Esophagus muscularis mucosa (tissue), 4 donors: Measurements from ENCODE around the gene PLCXD3. TPM values are rescaled to one million over a fixed set of nuclear protein-coding genes. Genes with fewer than 3 reads are reported as not detected.

Source experiments
- DNase-seq: peaks from one replicate; pipeline ENCODE4 v3.0.0-alpha.2; 2017; ENCODE audit errors: extremely low spot score
- H3K27ac ChIP-seq, 4 donors: fragments of 200-600 bp; sonication (generic); replicated peaks in 1 of 4; 1 replicate in 3 of 4; 2 replicates in 1 of 4; pipeline ENCODE4 v1.5.1; 2016 to 2019; ENCODE audit warnings: mild to moderate bottlenecking in 1 of 4
- H3K27me3 ChIP-seq, 4 donors: fragments of 200-600 bp; sonication (generic); one replicate each; pipeline versions ENCODE4 v1.5.1 to v1.6.0; 2016 to 2019
- H3K36me3 ChIP-seq, 4 donors: fragments of 200-600 bp; sonication (generic); one replicate each; pipeline ENCODE4 v1.5.1; 2016 to 2019
- H3K4me1 ChIP-seq, 4 donors: fragments of 200-600 bp; sonication (generic); one replicate each; pipeline ENCODE4 v1.5.1; 2016 to 2019
- H3K4me3 ChIP-seq, 4 donors: fragments of 200-600 bp; sonication (generic); 1 replicate in 2 of 4; 2 replicates in 2 of 4; pipeline ENCODE4 v1.5.1; 2016 to 2019; ENCODE audit warnings: mild to moderate bottlenecking in 4 of 4, moderate library complexity in 1 of 4
- H3K9me3 ChIP-seq, 4 donors: fragments of 200-600 bp; sonication (generic); 1 replicate in 3 of 4; 2 replicates in 1 of 4; pipeline ENCODE4 v1.5.1; 2016 to 2019
- EP300 ChIP-seq: sonication (generic); formaldehyde crosslinking; IDR thresholded peaks from one replicate; pipeline ENCODE4 v1.6.1; 2017; ENCODE audit warnings: antibody characterized with exemption
- POLR2A ChIP-seq: fragments of 450-650 bp; IDR thresholded peaks from one replicate; pipeline ENCODE4 v1.6.1; 2017; ENCODE audit warnings: antibody characterized with exemption, moderate library complexity, mild to moderate bottlenecking, low read depth
- POLR2AphosphoS5 ChIP-seq, 2 donors: sonication (generic); formaldehyde crosslinking; IDR thresholded peaks; one replicate each; pipeline ENCODE4 v1.6.1; 2017; ENCODE audit warnings: antibody characterized with exemption in 2 of 2
- WGBS: methylation state at CpG from one replicate; pipeline ENCODE4 v1.1.5; 2018; 5-methylcytosine and 5-hydroxymethylcytosine counted together
- intact Hi-C: fragments of 100-400 bp; cut with DNase I; formaldehyde crosslinking; loops from one replicate; pipeline ENCODE4 v1.15.1; 2023
- total RNA-seq, 4 donors: library from RNA; depleted of rRNA; stranded (reverse); fragments of >200 nt; gene quantifications; one replicate each; pipeline versions ENCODE4 v1.1.0 to v1.2.1, GENCODE V29; 2016
- TF ChIP-seq, protein P1 (sequence below), 3 experiments: fragments of 200-600 bp in 2 of 3; fragments of 450-650 bp in 1 of 3; sonication (generic) in 2 of 3; IDR thresholded peaks; one replicate each; pipeline ENCODE4 v1.5.1; 2017 to 2019; ENCODE audit warnings: antibody characterized with exemption in 3 of 3, mild to moderate bottlenecking in 2 of 3, moderate library complexity in 1 of 3

Gene PLCXD3
- total RNA-seq, 4 donors from 2014 or later, result 1.1 to 3.0 (median 2.0) TPM

DNA sequence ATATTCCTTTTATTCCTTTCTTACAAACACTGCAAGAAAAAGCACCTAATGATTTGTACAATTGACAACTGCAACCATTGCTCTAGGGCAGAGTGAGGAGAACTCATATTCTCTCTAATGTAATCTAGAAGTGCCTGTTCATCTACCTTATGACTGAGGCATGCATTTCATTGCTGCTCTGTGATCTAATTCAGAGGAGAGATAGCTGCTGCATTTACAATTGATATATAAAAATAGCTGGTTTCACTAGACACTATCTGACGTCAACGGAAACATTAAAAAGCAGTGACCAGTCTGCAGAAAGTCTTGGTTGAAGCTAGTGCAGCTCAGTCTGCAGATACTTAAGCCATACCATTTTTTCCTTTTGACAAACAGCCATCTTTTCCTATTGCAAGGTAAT, 224.2 kb downstream of the PLCXD3 start:
- Histone ChIP-seq H3K4me3 (no peak overlapping the region), H3K9me3 (no peaks in the 10 kb centered on the region), H3K4me1 (no peaks in the 10 kb centered on the region), H3K27ac (no peak overlapping the region), H3K27me3 (no peaks in the 10 kb centered on the region), H3K36me3 (no peaks in the 10 kb centered on the region)
- intact Hi-C loops, result no loop called here
- DNase-seq, result no peak
- TF ChIP-seq, protein P1, sequence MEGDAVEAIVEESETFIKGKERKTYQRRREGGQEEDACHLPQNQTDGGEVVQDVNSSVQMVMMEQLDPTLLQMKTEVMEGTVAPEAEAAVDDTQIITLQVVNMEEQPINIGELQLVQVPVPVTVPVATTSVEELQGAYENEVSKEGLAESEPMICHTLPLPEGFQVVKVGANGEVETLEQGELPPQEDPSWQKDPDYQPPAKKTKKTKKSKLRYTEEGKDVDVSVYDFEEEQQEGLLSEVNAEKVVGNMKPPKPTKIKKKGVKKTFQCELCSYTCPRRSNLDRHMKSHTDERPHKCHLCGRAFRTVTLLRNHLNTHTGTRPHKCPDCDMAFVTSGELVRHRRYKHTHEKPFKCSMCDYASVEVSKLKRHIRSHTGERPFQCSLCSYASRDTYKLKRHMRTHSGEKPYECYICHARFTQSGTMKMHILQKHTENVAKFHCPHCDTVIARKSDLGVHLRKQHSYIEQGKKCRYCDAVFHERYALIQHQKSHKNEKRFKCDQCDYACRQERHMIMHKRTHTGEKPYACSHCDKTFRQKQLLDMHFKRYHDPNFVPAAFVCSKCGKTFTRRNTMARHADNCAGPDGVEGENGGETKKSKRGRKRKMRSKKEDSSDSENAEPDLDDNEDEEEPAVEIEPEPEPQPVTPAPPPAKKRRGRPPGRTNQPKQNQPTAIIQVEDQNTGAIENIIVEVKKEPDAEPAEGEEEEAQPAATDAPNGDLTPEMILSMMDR (IDR thresholded peaks at IDR 0.05), result no peak
- TF ChIP-seq POLR2AphosphoS5 (IDR thresholded peaks at IDR 0.05) (no peak), EP300 (no peak), POLR2A (no peak)
- 85% methylated on average over 2 of the region's 2 CpGs for WGBS

- TF ChIP-seq, protein P1 (IDR thresholded peaks at IDR 0.05), result no peak
- TF ChIP-seq POLR2A (no peak), POLR2AphosphoS5 (IDR thresholded peaks at IDR 0.05) (no peak), EP300 (no peak)
- intact Hi-C loops, result no loop called here
- WGBS, result 84% methylated on average over 2 of the region's 2 CpGs
- Histone ChIP-seq H3K27me3 (no peaks in the 10 kb centered on the region), H3K9me3 (no peaks in the 10 kb centered on the region), H3K27ac (no peak overlapping the region), H3K4me3 (no peak overlapping the region), H3K36me3 (no peaks in the 10 kb centered on the region), H3K4me1 (no peaks in the 10 kb centered on the region)
- no peak for DNase-seq
These were observed 225.5 kb downstream of the PLCXD3 start for GRCh38 chr5:41284938-41285337.

GRCh38 chr5:41281215-41281810, 229.1 kb downstream of the PLCXD3 start:
- H3K27me3 ChIP-seq, result no peaks in the 10 kb centered on the region
- H3K9me3 ChIP-seq, result no peaks in the 10 kb centered on the region
- no peak overlapping the region for H3K27ac ChIP-seq
- DNase-seq, result no peak
- intact Hi-C loops, result no loop called here
- TF ChIP-seq POLR2A, result no peak
- TF ChIP-seq EP300, result no peak
- TF ChIP-seq, protein P1 (IDR thresholded peaks at IDR 0.05), result no peak
- no peak for TF ChIP-seq POLR2AphosphoS5 (IDR thresholded peaks at IDR 0.05)
- no peaks in the 10 kb centered on the region for H3K4me1 ChIP-seq
- no peaks in the 10 kb centered on the region for H3K36me3 ChIP-seq
- H3K4me3 ChIP-seq, result no peak overlapping the region
- 74% methylated on average over 12 of the region's 12 CpGs for WGBS

- H3K9me3 ChIP-seq, result no peaks in the 10 kb centered on the region
- H3K27ac ChIP-seq, result no peak overlapping the region
- H3K4me1 ChIP-seq, result no peaks in the 10 kb centered on the region
- 66% methylated on average over 2 of the region's 2 CpGs for WGBS
- no peaks in the 10 kb centered on the region for H3K36me3 ChIP-seq
- intact Hi-C loops, result no loop called here
- no peak overlapping the region for H3K4me3 ChIP-seq
- H3K27me3 ChIP-seq, result no peaks in the 10 kb centered on the region
- TF ChIP-seq POLR2AphosphoS5 (IDR thresholded peaks at IDR 0.05) (no peak), EP300 (no peak), POLR2A (no peak)
- TF ChIP-seq, protein P1 (IDR thresholded peaks at IDR 0.05), result no peak
- DNase-seq, result no peak
These were observed 231.4 kb downstream of the PLCXD3 start for GRCh38 chr5:41279040-41279439.
